SK-N-SH (cell line): ENCODE measurements around the gene ZNF784. TPM values are rescaled to one million over a fixed set of nuclear protein-coding genes. Genes with fewer than 3 reads are reported as not detected.

Experiments used
- CTCF ChIA-PET: fragments of 300-600, 350-600 bp; formaldehyde crosslinking; extraction: SDS; loops from one replicate; lab custom pipeline; 2021; lab: Yijun Ruan, JAX
- POLR2A ChIA-PET: fragments of 350-600 bp; sonication (Branson Sonifier 250); formaldehyde crosslinking; extraction: SDS; loops from one replicate; lab custom pipeline; 2020; ENCODE audit warnings: antibody characterized with exemption, inconsistent platforms; lab: Yijun Ruan, JAX
- DNase-seq: peaks from one replicate; pipeline ENCODE4 v3.0.0; 2012
- H2AFZ ChIP-seq: fragments of 200-600 bp; sonication (generic); 2 replicates; pipeline ENCODE4 v1.8.1; 2016; ENCODE audit warnings: antibody characterized with exemption, mild to moderate bottlenecking, low read depth
- H3F3A ChIP-seq: fragments of 200-600 bp; sonication (generic); replicated peaks from 2 replicates; pipeline ENCODE3; 2016; ENCODE audit warnings: antibody characterized with exemption, mild to moderate bottlenecking; ENCODE audit not compliant: insufficient read depth
- H3K27ac ChIP-seq, 2 experiments: fragments of 200-500 bp in 1 of 2; fragments of 200-600 bp in 1 of 2; sonication (Bioruptor generic) in 1 of 2; sonication (generic), shearing (Covaris generic) in 1 of 2; 2 replicates each; pipeline versions ENCODE4 v1.5.1 to v1.6.1; 2014 to 2016; ENCODE audit warnings: low read depth in 2 of 2, inconsistent platforms in 1 of 2, low read length in 1 of 2, mild to moderate bottlenecking in 1 of 2, mixed read lengths in 1 of 2
- H3K27me3 ChIP-seq: fragments of 200-600 bp; sonication (generic), shearing (Covaris generic); 2 replicates; pipeline ENCODE4 v1.6.1; 2016; ENCODE audit warnings: mixed run types; ENCODE audit not compliant: insufficient read depth
- H3K36me3 ChIP-seq, 2 experiments: fragments of 200-500 bp in 1 of 2; fragments of 200-600 bp in 1 of 2; sonication (Bioruptor generic) in 1 of 2; sonication (generic) in 1 of 2; replicated peaks in 1 of 2; 2 replicates each; pipeline versions ENCODE3 to v1.5.1; 2014 to 2016; ENCODE audit warnings: low read length in 1 of 2, mild to moderate bottlenecking in 1 of 2; ENCODE audit not compliant: insufficient read depth in 2 of 2, control insufficient read depth in 1 of 2
- H3K4me1 ChIP-seq, 2 experiments: fragments of 200-500 bp in 1 of 2; fragments of 200-600 bp in 1 of 2; sonication (Bioruptor generic) in 1 of 2; sonication (generic), shearing (Covaris generic) in 1 of 2; 2 replicates each; pipeline versions ENCODE4 v1.5.1 to v1.6.1; 2014 to 2016; ENCODE audit warnings: low read depth in 1 of 2, low read length in 1 of 2, mixed run types in 1 of 2; ENCODE audit not compliant: insufficient read depth in 2 of 2, control insufficient read depth in 1 of 2
- H3K4me2 ChIP-seq: fragments of 200-600 bp; sonication (generic), shearing (Covaris generic); 2 replicates; pipeline ENCODE4 v1.6.1; 2017; ENCODE audit warnings: mixed run types
- H3K4me3 ChIP-seq, 2 experiments: fragments of 200-500 bp in 1 of 2; fragments of 200-600 bp in 1 of 2; sonication (Bioruptor generic) in 1 of 2; sonication (generic), shearing (Covaris generic) in 1 of 2; 2 replicates each; pipeline versions ENCODE4 v1.5.1 to v1.8.1; 2014 to 2016; ENCODE audit warnings: low read depth in 2 of 2, inconsistent platforms in 1 of 2, low read length in 1 of 2, mild to moderate bottlenecking in 1 of 2, mixed read lengths in 1 of 2, moderate library complexity in 1 of 2
- H3K79me2 ChIP-seq: fragments of 200-600 bp; sonication (generic); 2 replicates; pipeline ENCODE4 v1.8.1; 2017; ENCODE audit warnings: mild to moderate bottlenecking; ENCODE audit not compliant: insufficient read depth
- H3K9ac ChIP-seq: fragments of 200-600 bp; sonication (generic); 2 replicates; pipeline ENCODE4 v1.6.1; 2017; ENCODE audit warnings: mixed run types
- H3K9me2 ChIP-seq: fragments of 200-600 bp; sonication (generic); 2 replicates; pipeline ENCODE4 v1.6.1; 2017; ENCODE audit warnings: mixed run types
- H3K9me3 ChIP-seq: fragments of 200-600 bp; sonication (generic); 2 replicates; pipeline ENCODE4 v1.6.1; 2017; ENCODE audit warnings: mixed run types, mild to moderate bottlenecking, moderate library complexity
- H4K20me1 ChIP-seq: fragments of 200-600 bp; sonication (generic); 2 replicates; pipeline ENCODE4 v1.6.1; 2017; ENCODE audit warnings: mild to moderate bottlenecking, mixed run types; ENCODE audit not compliant: insufficient read depth
- CHD2 ChIP-seq: fragments of 150-350 bp; IDR thresholded peaks from 2 replicates; pipeline ENCODE4 v1.6.1; 2018; ENCODE audit warnings: low read length; ENCODE audit not compliant: partially characterized antibody
- ELF1 ChIP-seq: IDR thresholded peaks from 2 replicates; pipeline ENCODE4 v1.4.0; 2012
- GABPA ChIP-seq: IDR thresholded peaks from 2 replicates; pipeline ENCODE4 v1.4.0; 2012; ENCODE audit warnings: low read depth, mild to moderate bottlenecking
- MEF2A ChIP-seq: IDR thresholded peaks from 2 replicates; pipeline ENCODE4 v1.4.0; 2012; ENCODE audit warnings: low read depth, borderline replicate concordance
- MXI1 ChIP-seq: IDR thresholded peaks from 2 replicates; pipeline ENCODE4 v1.6.1; 2012; ENCODE audit warnings: mild to moderate bottlenecking, low read depth, low read length, improper control_type of control experiment
- NRF1 ChIP-seq: IDR thresholded peaks from 2 replicates; pipeline ENCODE4 v1.6.1; 2012; ENCODE audit warnings: low read depth, mild to moderate bottlenecking, low read length
- POLR2AphosphoS5 ChIP-seq: IDR thresholded peaks from 2 replicates; pipeline ENCODE4 v1.6.1; 2012; ENCODE audit warnings: low read depth, low read length
- RAD21 ChIP-seq: IDR thresholded peaks from 2 replicates; pipeline ENCODE4 v1.6.1; 2012; ENCODE audit warnings: mild to moderate bottlenecking, low read length
- RFX5 ChIP-seq: IDR thresholded peaks from 2 replicates; pipeline ENCODE4 v1.6.1; 2012; ENCODE audit warnings: mild to moderate bottlenecking, improper control_type of control experiment, low read length
- SIN3A ChIP-seq: IDR thresholded peaks from 2 replicates; pipeline ENCODE4 v1.6.1; 2012; ENCODE audit warnings: low read depth, mild to moderate bottlenecking, low read length, moderate library complexity, borderline replicate concordance
- SMC3 ChIP-seq: IDR thresholded peaks from 2 replicates; pipeline ENCODE4 v1.6.1; 2012; ENCODE audit warnings: low read depth, low read length, improper control_type of control experiment
- TAF1 ChIP-seq: IDR thresholded peaks from 2 replicates; pipeline ENCODE4 v1.6.1; 2012; ENCODE audit warnings: low read depth, mild to moderate bottlenecking, low read length, moderate library complexity, borderline replicate concordance
- TCF12 ChIP-seq: IDR thresholded peaks from 2 replicates; pipeline ENCODE4 v1.4.0; 2012
- WGBS: methylation state at CpG from one replicate; pipeline ENCODE4 v1.1.6; 2017; ENCODE audit warnings: low lambda C conversion rate; 5-methylcytosine and 5-hydroxymethylcytosine counted together
- polyA plus RNA-seq, 3 experiments: library from polyadenylated mRNA; depleted of rRNA; stranded (reverse); fragments of >200 nt; gene quantifications; 2 replicates each; pipeline ENCODE4 v1.2.3, GENCODE V29; 2012
- TF ChIP-seq, protein P1 (sequence below): IDR thresholded peaks from 2 replicates; pipeline ENCODE4 v1.4.0; 2012; ENCODE audit warnings: low read depth
- TF ChIP-seq, protein P2 (sequence below): fragments of 150-350 bp; IDR thresholded peaks from 2 replicates; pipeline ENCODE4 v1.6.1; 2017; ENCODE audit warnings: antibody characterized with exemption, low read length, low read depth, borderline replicate concordance
- TF ChIP-seq, protein P3 (sequence below): fragments of 200-600 bp; sonication (generic); IDR thresholded peaks from 2 replicates; pipeline ENCODE4 v1.6.1; 2017; ENCODE audit warnings: antibody characterized with exemption, mild to moderate bottlenecking, moderate library complexity
- TF ChIP-seq, protein P4 (sequence below): IDR thresholded peaks from 2 replicates; pipeline ENCODE4 v1.4.0; 2012; ENCODE audit warnings: low read depth, borderline replicate concordance
- TF ChIP-seq, protein P5 (sequence below): IDR thresholded peaks from 2 replicates; pipeline ENCODE4 v1.6.1; 2012; ENCODE audit warnings: mild to moderate bottlenecking, low read depth, low read length, moderate library complexity

Gene ZNF784
- polyA plus RNA-seq, 1 of the 3 experiments (the other 2 are of a cell fraction), result 5.5 TPM

DNA sequence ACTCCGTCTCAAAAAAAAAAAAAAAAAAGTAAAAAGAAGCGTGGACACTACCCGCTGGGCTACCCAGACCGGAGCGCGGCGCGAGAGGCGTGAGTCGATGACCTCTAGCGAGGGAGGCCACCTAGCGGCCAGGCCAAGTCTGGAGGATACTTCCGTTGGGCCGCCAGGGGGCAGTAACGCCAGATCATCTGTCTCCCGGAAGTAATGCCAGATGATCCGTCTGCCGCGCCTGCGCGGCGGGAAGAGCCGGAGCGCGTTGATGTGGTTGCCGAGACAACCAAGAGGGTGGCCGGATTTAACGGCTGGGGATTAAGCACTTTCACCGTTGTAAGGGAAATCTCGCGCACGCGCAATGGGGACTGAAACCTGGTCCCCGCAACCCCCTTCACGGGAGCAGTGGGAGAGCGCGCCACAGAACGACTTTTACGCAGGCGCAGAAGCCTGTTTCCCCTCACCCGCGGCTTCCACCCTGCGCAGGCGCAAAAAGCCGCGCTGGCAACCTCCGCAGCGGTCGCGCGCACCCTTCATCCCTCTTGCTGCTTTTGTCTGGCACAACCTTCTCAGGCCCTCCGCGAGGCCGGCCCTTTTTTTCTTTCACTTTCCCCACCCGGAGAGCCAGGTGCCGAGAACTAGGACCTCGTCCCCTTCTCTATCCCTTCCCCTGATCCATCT is 29.4 kb upstream of the ZNF784 start:
- peak overlapping the region; percentile 99 for H3K9ac ChIP-seq
- ChIA-PET CTCF (interaction anchor here (0.6 to 3.9 kb wide), 24 partner anchors 9 to 270 kb away, joined by 3 to 36 read pairs (median 4); partner anchors contain the start of genes TMEM238, ZNF579, ZNF581 and ZNF784), POLR2A (interaction anchor here (0.7 to 1.5 kb wide), 8 partner anchors 11 to 315 kb away, joined by 3 to 5 read pairs (median 4); partner anchors contain the start of genes KMT5C, ZNF524, ZNF581 and ZNF628)
- H3K4me2 ChIP-seq, result peak overlapping the region; percentile 84
- no peaks in the 10 kb centered on the region for H3K27me3 ChIP-seq
- TF ChIP-seq SMC3 (peak; percentile 74), SIN3A (peak; percentile 68; the same call in 1 of the 2 replicates), RAD21 (peak; percentile 61), MXI1 (no peak), RFX5 (peak; percentile 67), CHD2 (peak; percentile 82), GABPA (peak; percentile 81), MEF2A (no peak), TAF1 (peak; percentile 46; the same call in 1 of the 2 replicates), ELF1 (peak; percentile 99), NRF1 (peak; percentile 92), POLR2AphosphoS5 (peak; percentile 79), TCF12 (no peak)
- TF ChIP-seq, protein P1, sequence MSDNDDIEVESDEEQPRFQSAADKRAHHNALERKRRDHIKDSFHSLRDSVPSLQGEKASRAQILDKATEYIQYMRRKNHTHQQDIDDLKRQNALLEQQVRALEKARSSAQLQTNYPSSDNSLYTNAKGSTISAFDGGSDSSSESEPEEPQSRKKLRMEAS, result peak; percentile 80
- TF ChIP-seq, protein P2, sequence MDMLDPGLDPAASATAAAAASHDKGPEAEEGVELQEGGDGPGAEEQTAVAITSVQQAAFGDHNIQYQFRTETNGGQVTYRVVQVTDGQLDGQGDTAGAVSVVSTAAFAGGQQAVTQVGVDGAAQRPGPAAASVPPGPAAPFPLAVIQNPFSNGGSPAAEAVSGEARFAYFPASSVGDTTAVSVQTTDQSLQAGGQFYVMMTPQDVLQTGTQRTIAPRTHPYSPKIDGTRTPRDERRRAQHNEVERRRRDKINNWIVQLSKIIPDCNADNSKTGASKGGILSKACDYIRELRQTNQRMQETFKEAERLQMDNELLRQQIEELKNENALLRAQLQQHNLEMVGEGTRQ, result no peak
- TF ChIP-seq, protein P3, sequence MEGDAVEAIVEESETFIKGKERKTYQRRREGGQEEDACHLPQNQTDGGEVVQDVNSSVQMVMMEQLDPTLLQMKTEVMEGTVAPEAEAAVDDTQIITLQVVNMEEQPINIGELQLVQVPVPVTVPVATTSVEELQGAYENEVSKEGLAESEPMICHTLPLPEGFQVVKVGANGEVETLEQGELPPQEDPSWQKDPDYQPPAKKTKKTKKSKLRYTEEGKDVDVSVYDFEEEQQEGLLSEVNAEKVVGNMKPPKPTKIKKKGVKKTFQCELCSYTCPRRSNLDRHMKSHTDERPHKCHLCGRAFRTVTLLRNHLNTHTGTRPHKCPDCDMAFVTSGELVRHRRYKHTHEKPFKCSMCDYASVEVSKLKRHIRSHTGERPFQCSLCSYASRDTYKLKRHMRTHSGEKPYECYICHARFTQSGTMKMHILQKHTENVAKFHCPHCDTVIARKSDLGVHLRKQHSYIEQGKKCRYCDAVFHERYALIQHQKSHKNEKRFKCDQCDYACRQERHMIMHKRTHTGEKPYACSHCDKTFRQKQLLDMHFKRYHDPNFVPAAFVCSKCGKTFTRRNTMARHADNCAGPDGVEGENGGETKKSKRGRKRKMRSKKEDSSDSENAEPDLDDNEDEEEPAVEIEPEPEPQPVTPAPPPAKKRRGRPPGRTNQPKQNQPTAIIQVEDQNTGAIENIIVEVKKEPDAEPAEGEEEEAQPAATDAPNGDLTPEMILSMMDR, result peak; percentile 99
- TF ChIP-seq, protein P4, sequence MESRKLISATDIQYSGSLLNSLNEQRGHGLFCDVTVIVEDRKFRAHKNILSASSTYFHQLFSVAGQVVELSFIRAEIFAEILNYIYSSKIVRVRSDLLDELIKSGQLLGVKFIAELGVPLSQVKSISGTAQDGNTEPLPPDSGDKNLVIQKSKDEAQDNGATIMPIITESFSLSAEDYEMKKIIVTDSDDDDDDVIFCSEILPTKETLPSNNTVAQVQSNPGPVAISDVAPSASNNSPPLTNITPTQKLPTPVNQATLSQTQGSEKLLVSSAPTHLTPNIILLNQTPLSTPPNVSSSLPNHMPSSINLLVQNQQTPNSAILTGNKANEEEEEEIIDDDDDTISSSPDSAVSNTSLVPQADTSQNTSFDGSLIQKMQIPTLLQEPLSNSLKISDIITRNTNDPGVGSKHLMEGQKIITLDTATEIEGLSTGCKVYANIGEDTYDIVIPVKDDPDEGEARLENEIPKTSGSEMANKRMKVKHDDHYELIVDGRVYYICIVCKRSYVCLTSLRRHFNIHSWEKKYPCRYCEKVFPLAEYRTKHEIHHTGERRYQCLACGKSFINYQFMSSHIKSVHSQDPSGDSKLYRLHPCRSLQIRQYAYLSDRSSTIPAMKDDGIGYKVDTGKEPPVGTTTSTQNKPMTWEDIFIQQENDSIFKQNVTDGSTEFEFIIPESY, result peak; percentile 43
- TF ChIP-seq, protein P5, sequence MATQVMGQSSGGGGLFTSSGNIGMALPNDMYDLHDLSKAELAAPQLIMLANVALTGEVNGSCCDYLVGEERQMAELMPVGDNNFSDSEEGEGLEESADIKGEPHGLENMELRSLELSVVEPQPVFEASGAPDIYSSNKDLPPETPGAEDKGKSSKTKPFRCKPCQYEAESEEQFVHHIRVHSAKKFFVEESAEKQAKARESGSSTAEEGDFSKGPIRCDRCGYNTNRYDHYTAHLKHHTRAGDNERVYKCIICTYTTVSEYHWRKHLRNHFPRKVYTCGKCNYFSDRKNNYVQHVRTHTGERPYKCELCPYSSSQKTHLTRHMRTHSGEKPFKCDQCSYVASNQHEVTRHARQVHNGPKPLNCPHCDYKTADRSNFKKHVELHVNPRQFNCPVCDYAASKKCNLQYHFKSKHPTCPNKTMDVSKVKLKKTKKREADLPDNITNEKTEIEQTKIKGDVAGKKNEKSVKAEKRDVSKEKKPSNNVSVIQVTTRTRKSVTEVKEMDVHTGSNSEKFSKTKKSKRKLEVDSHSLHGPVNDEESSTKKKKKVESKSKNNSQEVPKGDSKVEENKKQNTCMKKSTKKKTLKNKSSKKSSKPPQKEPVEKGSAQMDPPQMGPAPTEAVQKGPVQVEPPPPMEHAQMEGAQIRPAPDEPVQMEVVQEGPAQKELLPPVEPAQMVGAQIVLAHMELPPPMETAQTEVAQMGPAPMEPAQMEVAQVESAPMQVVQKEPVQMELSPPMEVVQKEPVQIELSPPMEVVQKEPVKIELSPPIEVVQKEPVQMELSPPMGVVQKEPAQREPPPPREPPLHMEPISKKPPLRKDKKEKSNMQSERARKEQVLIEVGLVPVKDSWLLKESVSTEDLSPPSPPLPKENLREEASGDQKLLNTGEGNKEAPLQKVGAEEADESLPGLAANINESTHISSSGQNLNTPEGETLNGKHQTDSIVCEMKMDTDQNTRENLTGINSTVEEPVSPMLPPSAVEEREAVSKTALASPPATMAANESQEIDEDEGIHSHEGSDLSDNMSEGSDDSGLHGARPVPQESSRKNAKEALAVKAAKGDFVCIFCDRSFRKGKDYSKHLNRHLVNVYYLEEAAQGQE, result no peak
- 2% methylated on average over 50 of the region's 57 CpGs for WGBS
- H3K27ac ChIP-seq, result peak overlapping the region; percentile 99 to 100
- peaks cover 14 to 33% of the 10 kb centered on the region in 2 experiments; a peak in 3 of 4 replicates for H3K4me1 ChIP-seq
- DNase-seq, result peak; percentile 92
- H2AFZ ChIP-seq, result peak overlapping the region; percentile 30; the same call in 1 of the 2 replicates
- peak overlapping the region; percentile 92 to 96 for H3K4me3 ChIP-seq
- H3K36me3 ChIP-seq, result peaks cover 16 to 23% of the 10 kb centered on the region in 2 experiments
- H3F3A ChIP-seq, result peaks cover 5% of the 10 kb centered on the region
- H3K9me2 ChIP-seq, result no peaks in the 10 kb centered on the region
- peaks cover 38% of the 10 kb centered on the region for H3K79me2 ChIP-seq
- H4K20me1 ChIP-seq, result peaks cover 34% of the 10 kb centered on the region
- H3K9me3 ChIP-seq, result no peaks in the 10 kb centered on the region
